K562 (cell line): ENCODE measurements around the gene PPP1CC. TPM values are rescaled to one million over a fixed set of nuclear protein-coding genes. Genes with fewer than 3 reads are reported as not detected.

ENCODE experiments used
- CBFA2T2 ChIP-seq: fragments of 450-650 bp; conservative IDR thresholded peaks from 2 replicates; pipeline ENCODE4 v1.6.1; 2017; ENCODE audit warnings: mild to moderate bottlenecking
- CTBP1 ChIP-seq: fragments of 450-650 bp; IDR thresholded peaks from 2 replicates; pipeline ENCODE4 v1.6.1; 2016; ENCODE audit warnings: borderline replicate concordance
- EP400 ChIP-seq: fragments of 450-650 bp; IDR thresholded peaks from 2 replicates; pipeline ENCODE4 v1.6.1; 2017; ENCODE audit warnings: antibody characterized with exemption, mild to moderate bottlenecking, moderate library complexity
- ETS2 ChIP-seq: IDR thresholded peaks from 2 replicates; pipeline ENCODE4 v1.6.1; 2016; ENCODE audit warnings: borderline replicate concordance, missing genetic modification characterization, mild to moderate bottlenecking, moderate library complexity, missing compliant biosample characterization; ENCODE audit not compliant: poor library complexity, severe bottlenecking
- ETV5 ChIP-seq: sonication (generic); formaldehyde crosslinking; IDR thresholded peaks from 2 replicates; pipeline ENCODE4 v1.4.0; 2020; ENCODE audit warnings: low read depth, mild to moderate bottlenecking, missing genetic modification reagents
- HDAC1 ChIP-seq, 2 experiments: fragments of 450-650 bp; IDR thresholded peaks; 2 replicates each; pipeline ENCODE4 v1.6.1; 2016 to 2017; ENCODE audit warnings: inconsistent platforms in 1 of 2, mild to moderate bottlenecking in 1 of 2, moderate library complexity in 1 of 2
- HOMEZ ChIP-seq: fragments of 250-450 bp; sonication (Bioruptor Pico); IDR thresholded peaks from 2 replicates; pipeline ENCODE4 v1.4.0; 2020; ENCODE audit warnings: mild to moderate bottlenecking, moderate library complexity
- L3MBTL2 ChIP-seq: fragments of 450-650 bp; IDR thresholded peaks from 2 replicates; pipeline ENCODE4 v1.6.1; 2016; ENCODE audit warnings: mild to moderate bottlenecking, moderate library complexity
- MTA3 ChIP-seq: fragments of 450-650 bp; formaldehyde crosslinking; IDR thresholded peaks from 2 replicates; pipeline ENCODE4 v1.6.1; 2017; ENCODE audit warnings: mild to moderate bottlenecking, borderline replicate concordance
- NCOA2 ChIP-seq, 2 experiments: fragments of 450-650 bp; IDR thresholded peaks; 2 replicates each; pipeline ENCODE4 v1.6.1; 2018; ENCODE audit warnings: mild to moderate bottlenecking in 2 of 2, moderate library complexity in 1 of 2; ENCODE audit not compliant: partially characterized antibody in 2 of 2
- NFE2 ChIP-seq: IDR thresholded peaks from 2 replicates; pipeline ENCODE4 v1.6.1; 2014; ENCODE audit warnings: antibody characterized with exemption, low read depth
- NKRF ChIP-seq: fragments of 450-650 bp; IDR thresholded peaks from 2 replicates; pipeline ENCODE4 v1.6.1; 2016; ENCODE audit warnings: borderline replicate concordance
- PHB2 ChIP-seq: fragments of 450-650 bp; IDR thresholded peaks from 2 replicates; pipeline ENCODE4 v1.6.1; 2017; ENCODE audit warnings: low read depth
- PRPF4 ChIP-seq: fragments of 200-400 bp; formaldehyde crosslinking; IDR thresholded peaks from one replicate; pipeline ENCODE4 v1.6.1; 2017; ENCODE audit warnings: low read length, low read depth, mild to moderate bottlenecking; ENCODE audit not compliant: insufficient read depth, poor library complexity, severe bottlenecking
- SLC30A9 ChIP-seq: fragments of 250-450 bp; sonication (Bioruptor Pico); IDR thresholded peaks from 2 replicates; pipeline ENCODE4 v1.8.0; 2022; ENCODE audit warnings: mild to moderate bottlenecking, moderate library complexity
- TAL1 ChIP-seq: fragments of 450-650 bp; IDR thresholded peaks from 2 replicates; pipeline ENCODE4 v1.6.1; 2016; ENCODE audit warnings: mild to moderate bottlenecking
- TBL1XR1 ChIP-seq, 2 experiments: IDR thresholded peaks; 2 replicates each; pipeline ENCODE4 v1.6.1; 2012; ENCODE audit warnings: improper control_type of control experiment in 2 of 2, low read length in 2 of 2, mild to moderate bottlenecking in 1 of 2
- ZFX ChIP-seq: sonication (generic); formaldehyde crosslinking; IDR thresholded peaks from 2 replicates; pipeline ENCODE4 v1.8.0; 2022; ENCODE audit warnings: mild to moderate bottlenecking, missing genetic modification reagents, moderate library complexity
- ZNF197 ChIP-seq: fragments of 200-800 bp; sonication (Bioruptor generic); IDR thresholded peaks from 2 replicates; pipeline ENCODE4 v1.6.1; 2016; ENCODE audit warnings: low read depth, missing genetic modification characterization, missing compliant biosample characterization
- polyA plus RNA-seq, 8 experiments: library from polyadenylated mRNA; depleted of rRNA in 4 of 8; stranded (reverse) in 5 of 8; unstranded in 3 of 8; fragments of >200 nt; fragmentation: Nextera tagmentation in 2 of 8; fragmentation: Illumina TruSeq in 1 of 8; extraction: Ambion mirVana in 2 of 8; extraction: Trizol in 1 of 8; gene quantifications; 2 replicates each; pipeline versions ENCODE4 v1.2.1 to v1.2.3, GENCODE V29; 2011 to 2014; ENCODE audit warnings: inconsistent platforms in 1 of 8, missing spikeins in 1 of 8
- total RNA-seq, 7 experiments: library from RNA; depleted of rRNA in 6 of 7; stranded (reverse); fragments of >200 nt in 6 of 7; fragmentation: Illumina TruSeq in 2 of 7; extraction: Trizol in 2 of 7; gene quantifications; 2 replicates each; pipeline versions ENCODE4 v1.2.1 to v1.2.3, GENCODE V29; 2011 to 2021; ENCODE audit warnings: low replicate concordance in 1 of 7
- TF ChIP-seq, protein P1 (sequence below): fragments of 450-650 bp; formaldehyde crosslinking; IDR thresholded peaks from 2 replicates; pipeline ENCODE4 v1.4.0; 2020; ENCODE audit warnings: mild to moderate bottlenecking, mixed read lengths
- TF ChIP-seq, protein P2 (sequence below): fragments of 150-350 bp; conservative IDR thresholded peaks from 2 replicates; pipeline ENCODE4 v1.6.1; 2014; ENCODE audit warnings: low read length

Gene PPP1CC
- total and polyA plus RNA-seq, 9 of the 15 experiments (the other 6 are each of a cell fraction or from before 2014, with no cell fraction given), result 67.4 to 286 (median 195) TPM

DNA sequence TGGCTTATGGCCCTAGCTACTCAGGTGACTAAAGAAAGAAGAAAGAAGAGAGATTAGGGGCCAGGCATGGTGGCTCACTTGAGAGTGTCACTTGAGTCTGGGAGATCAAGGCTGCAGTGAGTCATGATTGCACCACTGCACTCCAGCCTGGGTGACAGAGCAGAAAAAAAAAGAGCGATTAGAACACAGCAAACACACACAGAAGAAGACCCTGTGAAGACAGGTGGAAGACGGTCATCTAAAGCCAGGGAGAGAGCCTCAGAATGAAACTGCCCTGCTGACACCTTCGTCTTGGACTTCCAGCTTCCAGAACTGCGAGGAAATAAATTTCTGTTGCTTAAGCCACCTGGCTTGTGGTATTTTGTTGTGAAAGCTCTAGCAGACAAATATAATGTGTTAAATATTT lies 17.5 kb upstream of the PPP1CC start (continued):
- no peak for TF ChIP-seq NKRF
- TF ChIP-seq TAL1, result peak; percentile 14; the same call in 1 of the 2 replicates
- no peak for TF ChIP-seq ZFX (CRISPR knock-in tag)
- no peak for TF ChIP-seq SLC30A9 (CRISPR knock-in tag)
- no peak; the same call in none of the 2 replicates for TF ChIP-seq CBFA2T2
- no peak; the same call in 1 of the 2 replicates for TF ChIP-seq EP400
- TF ChIP-seq PRPF4, result no peak
- TF ChIP-seq, protein P1, sequence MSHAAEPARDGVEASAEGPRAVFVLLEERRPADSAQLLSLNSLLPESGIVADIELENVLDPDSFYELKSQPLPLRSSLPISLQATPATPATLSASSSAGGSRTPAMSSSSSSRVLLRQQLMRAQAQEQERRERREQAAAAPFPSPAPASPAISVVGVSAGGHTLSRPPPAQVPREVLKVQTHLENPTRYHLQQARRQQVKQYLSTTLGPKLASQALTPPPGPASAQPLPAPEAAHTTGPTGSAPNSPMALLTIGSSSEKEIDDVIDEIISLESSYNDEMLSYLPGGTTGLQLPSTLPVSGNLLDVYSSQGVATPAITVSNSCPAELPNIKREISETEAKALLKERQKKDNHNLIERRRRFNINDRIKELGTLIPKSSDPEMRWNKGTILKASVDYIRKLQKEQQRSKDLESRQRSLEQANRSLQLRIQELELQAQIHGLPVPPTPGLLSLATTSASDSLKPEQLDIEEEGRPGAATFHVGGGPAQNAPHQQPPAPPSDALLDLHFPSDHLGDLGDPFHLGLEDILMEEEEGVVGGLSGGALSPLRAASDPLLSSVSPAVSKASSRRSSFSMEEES (CRISPR knock-in tag), result no peak
- TF ChIP-seq ZNF197, result no peak
- TF ChIP-seq PHB2, result no peak
- no peak for TF ChIP-seq L3MBTL2
- no peak for TF ChIP-seq MTA3
- TF ChIP-seq HDAC1 (IDR thresholded peaks at IDR 0.05), result no peak
- no peak for TF ChIP-seq ETS2 (tag)
- TF ChIP-seq ETV5, result no peak
- TF ChIP-seq TBL1XR1 (IDR thresholded peaks at IDR 0.05; ENCODE audit: low read length in 2 of 2), result no peak
- peak; percentile 60; the same call in 1 of the 2 replicates for TF ChIP-seq CTBP1
- no peak for TF ChIP-seq NCOA2 (IDR thresholded peaks at IDR 0.05; ENCODE audit: partially characterized antibody in 2 of 2)
- TF ChIP-seq HOMEZ (CRISPR knock-in tag), result no peak
- TF ChIP-seq, protein P2, sequence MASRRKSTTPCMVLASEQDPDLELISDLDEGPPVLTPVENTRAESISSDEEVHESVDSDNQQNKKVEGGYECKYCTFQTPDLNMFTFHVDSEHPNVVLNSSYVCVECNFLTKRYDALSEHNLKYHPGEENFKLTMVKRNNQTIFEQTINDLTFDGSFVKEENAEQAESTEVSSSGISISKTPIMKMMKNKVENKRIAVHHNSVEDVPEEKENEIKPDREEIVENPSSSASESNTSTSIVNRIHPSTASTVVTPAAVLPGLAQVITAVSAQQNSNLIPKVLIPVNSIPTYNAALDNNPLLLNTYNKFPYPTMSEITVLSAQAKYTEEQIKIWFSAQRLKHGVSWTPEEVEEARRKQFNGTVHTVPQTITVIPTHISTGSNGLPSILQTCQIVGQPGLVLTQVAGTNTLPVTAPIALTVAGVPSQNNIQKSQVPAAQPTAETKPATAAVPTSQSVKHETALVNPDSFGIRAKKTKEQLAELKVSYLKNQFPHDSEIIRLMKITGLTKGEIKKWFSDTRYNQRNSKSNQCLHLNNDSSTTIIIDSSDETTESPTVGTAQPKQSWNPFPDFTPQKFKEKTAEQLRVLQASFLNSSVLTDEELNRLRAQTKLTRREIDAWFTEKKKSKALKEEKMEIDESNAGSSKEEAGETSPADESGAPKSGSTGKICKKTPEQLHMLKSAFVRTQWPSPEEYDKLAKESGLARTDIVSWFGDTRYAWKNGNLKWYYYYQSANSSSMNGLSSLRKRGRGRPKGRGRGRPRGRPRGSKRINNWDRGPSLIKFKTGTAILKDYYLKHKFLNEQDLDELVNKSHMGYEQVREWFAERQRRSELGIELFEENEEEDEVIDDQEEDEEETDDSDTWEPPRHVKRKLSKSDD, result no peak
- TF ChIP-seq NFE2, result peak; percentile 89
